Left hindlimb (tissue), 1 donor: ENCODE results near the gene OPCML.

ENCODE experiments used
- DNase-seq: peaks from one replicate; pipeline ENCODE4 v3.0.0-alpha.2; 2018

The OPCML gene

GRCh38 chr11:132962041-132962440, 570.3 kb downstream of the OPCML start:
- no peak for DNase-seq

GRCh38 chr11:132961453-132961852, 570.8 kb downstream of the OPCML start:
- no peak for DNase-seq

- DNase-seq, result no peak
Observed at GRCh38 chr11:132960273-132961078, 571.8 kb downstream of the OPCML start.

- no peak for DNase-seq
Observed at GRCh38 chr11:132959693-132960092, 572.6 kb downstream of the OPCML start.

GRCh38 chr11:132957881-132958280, 574.4 kb downstream of the OPCML start:
- DNase-seq, result no peak

GRCh38 chr11:132948252-132948651, 584.0 kb downstream of the OPCML start:
- no peak for DNase-seq

GRCh38 chr11:132944569-132944944, 587.7 kb downstream of the OPCML start:
- DNase-seq, result no peak

- DNase-seq, result no peak
Observed at GRCh38 chr11:132943706-132944568, 588.4 kb downstream of the OPCML start.

- no peak for DNase-seq
Observed at GRCh38 chr11:132943357-132943705, 589.0 kb downstream of the OPCML start.

GRCh38 chr11:132942611-132943356, 589.5 kb downstream of the OPCML start:
- no peak for DNase-seq

GRCh38 chr11:132941761-132942160, 590.5 kb downstream of the OPCML start:
- no peak for DNase-seq

- DNase-seq, result no peak
Observed at GRCh38 chr11:132941024-132941646, 591.2 kb downstream of the OPCML start.

GRCh38 chr11:132937016-132937415, 595.3 kb downstream of the OPCML start:
- no peak for DNase-seq

GRCh38 chr11:132935383-132935782, 596.9 kb downstream of the OPCML start:
- no peak for DNase-seq

- DNase-seq, result no peak
Observed at GRCh38 chr11:132933703-132934102, 598.6 kb downstream of the OPCML start.

GRCh38 chr11:132925825-132926469, 606.4 kb downstream of the OPCML start:
- no peak for DNase-seq

- DNase-seq, result no peak
Observed at GRCh38 chr11:132921597-132921996, 610.7 kb downstream of the OPCML start.

GRCh38 chr11:132920451-132921096, 611.7 kb downstream of the OPCML start:
- DNase-seq, result no peak

- DNase-seq, result no peak
Observed at GRCh38 chr11:132914600-132914999, 617.7 kb downstream of the OPCML start.

- DNase-seq, result no peak
Observed at GRCh38 chr11:132913886-132914285, 618.4 kb downstream of the OPCML start.

- no peak for DNase-seq
Observed at GRCh38 chr11:132913295-132913694, 619.0 kb downstream of the OPCML start.

GRCh38 chr11:132911186-132911585, 621.1 kb downstream of the OPCML start:
- DNase-seq, result no peak
